ENCODE data around the gene REC114.

GRCh38 chr15:73608941-73609340 is 166.0 kb downstream of the REC114 start:
- TF ChIP-seq CTCF (IDR thresholded peaks at IDR 0.05 in 2 of 3, conservative IDR thresholded peaks at IDR 0.05 in 1 of 3; ENCODE audit: insufficient read depth in 2 of 3, low read depth in 1 of 3, low read length in 3 of 3) (no peak), NCOA1 (IDR thresholded peaks at IDR 0.05; ENCODE audit: low read depth) (no peak), MGA (IDR thresholded peaks at IDR 0.05) (no peak), EZH2 (IDR thresholded peaks at IDR 0.05; ENCODE audit: borderline replicate concordance, low read depth, low read length) (no peak), SUPT5H (IDR thresholded peaks at IDR 0.05) (no peak), REST (IDR thresholded peaks at IDR 0.05; ENCODE audit: borderline replicate concordance) (no peak), REST (CRISPR knock-in tag; IDR thresholded peaks at IDR 0.05; ENCODE audit: low read depth) (no peak)

Data from K562 (cell line).